Activated naive CD4-positive, alpha-beta T cell treated with anti-CD3 and anti-CD28 coated beads, Interleukin-2, amount 50 U/mL, for 16 hours (primary cell): ENCODE data around the gene IFNG.

Source experiments
- DNase-seq: peaks from one replicate; pipeline ENCODE4 v3.0.0-alpha.2; 2020

The IFNG gene

DNA sequence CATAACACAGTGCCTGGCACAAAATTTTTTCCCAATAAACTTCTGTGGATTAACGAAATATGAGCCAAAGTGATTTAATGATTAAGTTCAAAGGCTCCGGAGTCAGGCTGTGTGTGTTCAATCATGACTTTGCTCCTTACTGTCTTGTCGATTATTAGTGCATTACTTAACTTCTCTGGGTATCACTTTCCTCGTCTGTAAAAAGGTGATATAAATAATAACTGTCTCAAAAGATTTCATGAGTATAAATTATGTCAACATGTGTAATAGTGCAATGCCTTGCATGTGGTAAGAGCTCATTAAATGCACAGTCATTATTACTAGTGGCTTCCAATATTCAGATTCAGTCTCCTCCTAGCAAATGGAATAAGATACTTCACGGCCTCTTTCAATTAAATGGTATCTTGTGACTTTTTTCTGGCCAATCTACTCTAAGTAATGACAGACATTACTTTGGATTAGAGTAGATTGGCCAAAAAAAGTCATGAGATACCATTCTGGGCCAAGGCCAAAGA, 6.8 kb upstream of the IFNG start:
- no peak for DNase-seq

DNA sequence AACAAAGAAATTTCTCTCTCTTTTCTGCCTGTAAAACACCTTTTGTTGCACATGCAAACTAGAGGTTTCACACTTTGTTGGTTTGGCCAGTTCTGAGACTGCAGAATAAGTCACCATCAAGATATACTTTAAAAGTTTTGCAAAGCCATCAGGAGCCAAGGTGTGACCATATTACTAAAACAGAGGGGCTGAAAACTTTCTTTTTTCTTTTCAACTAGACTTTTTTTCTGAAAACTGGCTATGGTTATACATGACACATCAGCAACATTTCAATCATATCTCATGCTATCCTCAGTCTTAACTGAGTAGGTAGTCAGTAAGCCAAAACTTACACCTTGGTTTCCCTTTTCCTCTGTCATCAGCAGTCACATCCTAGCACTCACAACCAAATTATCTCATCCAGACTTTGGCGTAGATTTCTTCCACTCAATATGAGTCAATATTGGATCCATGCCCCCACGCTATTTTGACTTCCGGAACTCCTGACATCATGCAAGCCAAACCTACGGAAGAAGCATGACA, 4.1 kb upstream of the IFNG start:
- DNase-seq: no peak

DNA sequence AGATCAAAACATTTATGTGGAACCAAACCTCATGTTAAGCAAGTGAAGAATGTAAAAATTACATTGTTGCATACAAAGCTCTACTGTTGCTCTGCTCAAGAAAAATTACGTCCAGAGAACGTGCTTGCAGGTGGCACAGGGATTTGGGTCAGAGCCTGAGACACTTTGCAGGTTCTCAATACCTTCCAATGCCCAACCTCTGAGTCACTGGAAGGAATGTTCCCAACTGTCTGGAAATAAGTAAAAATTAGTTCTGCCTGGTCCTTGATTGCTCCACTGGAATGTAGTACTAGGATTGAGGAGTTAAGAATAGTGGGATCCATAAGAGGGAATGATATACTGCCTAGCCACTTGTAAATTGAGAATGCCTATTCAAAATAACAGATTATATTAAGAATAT, 2.8 kb upstream of the IFNG start:
- DNase-seq: no peak

DNA sequence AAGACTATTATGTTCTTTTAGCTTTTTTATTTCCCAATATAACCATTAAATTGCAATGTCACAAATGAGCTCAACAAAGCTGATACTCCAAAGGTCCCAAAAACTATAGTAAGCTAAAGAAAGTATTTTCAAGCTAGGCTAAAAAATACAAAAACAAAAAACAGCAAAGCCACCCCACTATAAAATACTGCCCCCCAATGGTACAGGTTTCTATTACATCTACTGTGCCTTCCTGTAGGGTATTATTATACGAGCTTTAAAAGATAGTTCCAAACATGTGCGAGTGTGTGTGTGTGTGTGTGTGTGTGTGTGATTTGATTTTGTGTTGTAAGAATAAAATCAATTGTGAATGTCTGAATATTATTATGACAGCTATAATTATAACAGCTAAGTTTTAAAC, 1.1 kb downstream of the IFNG start:
- DNase-seq: no peak

DNA sequence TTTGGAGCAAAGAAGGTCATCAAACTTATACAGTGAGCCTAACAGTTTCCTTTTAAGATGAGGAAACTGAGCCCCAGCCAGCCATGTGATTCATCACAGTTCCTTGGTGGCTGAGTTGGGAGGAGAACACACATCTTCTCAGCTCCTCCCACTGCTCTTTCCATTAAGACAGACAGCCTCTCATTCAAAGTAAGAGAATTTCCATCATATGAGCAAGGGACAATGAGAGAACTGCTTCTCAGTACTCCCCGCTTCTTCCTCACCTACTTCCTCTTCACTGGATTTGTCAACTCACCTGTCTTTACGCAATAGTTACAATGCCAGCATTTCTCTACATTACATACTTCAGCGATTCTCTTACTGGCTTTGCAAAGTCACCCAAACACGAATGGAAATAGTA, 2.2 kb downstream of the IFNG start:
- DNase-seq: no peak

DNA sequence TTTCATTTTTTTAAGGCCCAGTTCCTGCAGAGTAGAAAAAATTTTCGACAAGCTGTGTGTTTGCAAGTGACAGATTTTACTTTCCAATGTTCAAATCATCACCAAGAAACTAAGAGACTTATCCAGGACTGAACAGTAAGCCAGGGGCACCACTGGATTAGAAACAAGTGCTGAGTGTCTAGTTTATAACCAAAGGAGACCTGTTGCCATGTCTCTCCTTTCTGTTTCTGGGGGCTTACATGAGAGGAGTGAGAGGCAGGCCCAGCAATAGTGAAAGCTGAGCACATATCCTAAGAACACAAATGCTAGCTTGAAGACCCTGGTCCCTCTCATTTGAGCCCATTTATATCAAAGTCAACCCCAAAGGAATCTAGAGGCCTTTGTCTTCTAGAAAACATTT, 2.9 kb downstream of the IFNG start:
- DNase-seq: no peak

- DNase-seq: no peak
These were observed 4.8 kb downstream of the IFNG start for GRCh38 chr12:68154779-68155178.

DNA sequence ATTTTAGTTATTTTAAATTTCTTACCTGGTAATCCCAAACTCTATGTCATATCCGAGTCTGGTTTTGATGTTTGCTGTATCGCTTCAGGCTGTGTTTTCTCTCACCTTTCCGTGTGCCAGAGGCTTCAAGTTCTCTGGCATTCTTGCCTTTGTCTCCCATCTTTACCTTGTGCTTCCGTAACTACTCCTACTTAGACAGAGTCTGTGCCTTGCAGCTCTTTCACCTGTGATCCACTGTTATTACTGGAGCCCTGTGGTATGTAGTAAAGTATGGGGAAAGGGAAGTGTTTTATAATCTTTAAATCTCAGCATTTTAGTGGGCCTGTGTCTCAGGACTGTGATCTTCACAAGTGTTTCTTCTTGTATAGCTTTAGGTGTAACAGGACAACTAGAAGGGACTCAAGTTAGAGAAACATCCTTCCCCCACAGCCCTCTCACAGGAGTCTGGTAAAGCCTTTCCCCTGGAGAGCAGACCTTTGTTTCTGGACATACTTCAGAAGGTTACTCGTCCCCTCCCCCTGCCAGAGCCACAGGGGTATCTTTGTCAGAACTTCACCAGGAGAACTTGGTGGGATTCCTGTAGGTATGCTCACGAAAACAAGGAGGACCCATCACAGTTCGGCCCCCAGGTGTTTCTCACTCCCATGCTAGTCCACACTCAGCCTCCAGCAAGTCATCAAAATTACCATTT, 11.1 kb downstream of the IFNG start:
- DNase-seq: no peak

GRCh38 chr12:68140556-68140955, 19.0 kb downstream of the IFNG start:
- DNase-seq: no peak

DNA sequence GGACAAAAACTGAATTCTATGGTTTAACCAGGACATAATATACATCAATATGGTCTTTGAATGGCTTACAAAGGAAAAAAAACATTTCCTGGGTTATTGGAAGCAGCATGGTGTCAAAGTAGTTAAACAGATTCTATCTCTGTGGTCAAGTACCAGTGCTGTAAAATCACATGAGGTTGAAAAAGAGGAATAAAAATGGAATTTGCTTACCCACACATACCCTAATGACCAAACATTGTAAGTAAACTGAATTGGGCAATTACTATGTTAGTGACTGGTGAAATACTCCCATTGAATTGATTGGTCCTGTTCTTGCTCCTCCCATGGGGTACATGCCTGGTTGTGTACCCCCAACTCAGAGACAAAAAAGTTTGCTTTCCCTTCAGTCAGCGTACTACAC, 19.6 kb downstream of the IFNG start:
- DNase-seq: no peak

GRCh38 chr12:68139001-68139400, 20.5 kb downstream of the IFNG start:
- DNase-seq: no peak

DNA sequence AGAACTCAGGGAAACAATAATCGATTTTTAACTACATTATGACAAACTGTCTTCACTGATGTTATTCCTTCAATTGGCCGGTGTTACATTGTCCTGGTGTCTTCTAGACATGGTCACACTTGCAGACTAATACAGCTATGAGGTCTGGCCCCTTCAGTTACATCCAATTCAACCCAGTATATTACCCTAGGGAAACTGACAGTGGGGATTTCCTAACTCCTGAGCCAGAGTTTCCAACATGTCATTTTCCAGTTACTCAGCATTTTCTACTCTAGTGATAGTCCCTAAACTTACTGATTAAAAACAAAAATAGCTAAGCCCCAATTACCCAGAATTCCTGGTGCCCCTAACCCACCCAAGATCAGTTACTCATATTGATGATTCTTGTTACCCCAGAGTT, 21.1 kb downstream of the IFNG start:
- no peak for DNase-seq

DNA sequence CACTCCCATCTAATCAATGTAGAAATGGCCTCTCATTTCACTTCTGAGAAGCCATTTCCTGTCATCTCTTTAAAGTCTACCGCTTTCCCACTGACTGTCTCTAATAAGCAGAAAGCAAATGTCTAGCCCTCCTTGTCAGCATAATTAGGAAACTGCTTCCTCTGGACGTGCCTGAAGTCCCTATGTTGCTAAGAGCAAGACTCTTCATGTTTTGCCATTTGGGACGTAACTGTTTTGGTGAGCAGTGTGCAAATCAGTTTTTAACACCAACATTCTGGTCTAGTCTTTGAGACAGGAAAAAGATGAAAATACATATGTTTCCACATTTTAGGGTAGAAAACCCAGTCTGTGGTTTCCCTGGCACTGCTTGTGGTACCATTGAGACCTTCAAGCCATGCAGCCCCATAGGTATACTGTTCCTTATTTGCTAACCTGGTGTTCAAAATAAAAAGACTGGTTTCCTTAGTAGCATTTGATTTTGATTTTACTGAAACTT, 22.2 kb downstream of the IFNG start:
- no peak for DNase-seq

DNA sequence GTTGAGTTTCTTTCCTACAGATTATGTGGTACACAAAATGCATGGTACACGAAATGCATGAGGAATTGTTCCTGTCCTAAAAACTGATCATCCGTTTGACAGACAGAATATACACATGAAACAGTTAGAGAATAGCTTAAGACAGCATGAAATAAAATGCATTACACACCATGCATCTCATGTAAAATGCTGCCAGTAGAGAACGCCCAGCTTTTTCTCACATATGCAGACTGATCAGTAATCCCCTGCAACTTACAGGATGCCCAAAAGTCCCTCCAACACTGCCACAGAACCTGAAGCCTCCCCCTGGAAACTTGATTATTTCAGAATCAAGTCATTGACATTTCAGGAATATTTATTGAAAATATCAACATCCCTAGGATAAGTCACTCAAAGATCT, 24.0 kb downstream of the IFNG start:
- DNase-seq: no peak

GRCh38 chr12:68131867-68132414, 27.6 kb downstream of the IFNG start:
- DNase-seq: no peak

DNA sequence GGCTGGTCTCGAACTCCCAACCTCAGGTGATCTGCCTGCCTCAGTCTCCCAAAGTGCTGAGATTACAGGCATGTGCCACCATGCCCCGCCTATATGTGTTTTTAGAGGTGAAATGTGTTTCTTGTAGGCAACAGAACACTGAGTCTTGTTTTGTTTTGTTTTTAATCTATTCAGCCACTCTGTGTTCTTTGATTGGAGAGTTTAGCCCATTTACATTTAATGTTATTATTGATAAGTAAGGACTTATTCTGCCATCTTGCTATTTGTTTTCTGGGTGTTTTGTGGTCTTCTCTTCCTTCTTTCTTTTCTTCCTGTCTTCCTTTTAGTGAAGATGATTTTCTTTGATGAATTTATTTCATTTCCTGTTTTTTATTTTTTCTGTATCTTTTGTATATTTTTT, 29.6 kb downstream of the IFNG start:
- no peak for DNase-seq

DNA sequence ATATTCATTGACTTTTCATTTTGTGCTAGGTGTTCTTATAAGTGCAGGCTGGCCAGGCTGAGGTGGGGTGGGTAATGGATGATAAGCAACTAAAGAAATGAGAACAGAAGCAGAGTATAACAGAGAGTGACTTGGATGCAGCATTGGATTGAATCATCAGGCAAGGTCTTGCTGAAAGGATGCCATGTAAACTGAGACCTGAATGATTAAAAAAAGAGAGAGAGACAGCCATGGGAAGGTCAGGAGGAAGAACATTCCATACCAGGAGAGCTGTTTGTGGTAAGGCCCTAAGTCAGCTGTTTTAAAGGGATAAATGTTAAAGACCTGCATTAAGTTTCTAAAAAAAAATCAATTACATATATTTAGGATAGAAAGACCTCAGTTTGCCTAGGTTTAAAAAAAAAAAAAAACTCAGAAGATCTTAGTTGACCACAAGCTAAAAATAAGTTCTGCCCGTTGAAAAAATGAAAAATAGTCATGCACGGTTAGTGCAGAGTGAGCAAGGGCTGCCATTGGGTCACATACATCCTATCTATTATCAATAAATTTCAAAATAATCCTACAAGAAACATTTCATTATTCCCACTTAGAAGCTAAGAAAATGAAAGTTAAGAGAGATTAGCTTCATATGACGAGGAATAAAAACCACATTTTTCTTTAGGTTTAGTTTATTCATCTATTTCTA, 37.2 kb downstream of the IFNG start:
- DNase-seq: no peak

DNA sequence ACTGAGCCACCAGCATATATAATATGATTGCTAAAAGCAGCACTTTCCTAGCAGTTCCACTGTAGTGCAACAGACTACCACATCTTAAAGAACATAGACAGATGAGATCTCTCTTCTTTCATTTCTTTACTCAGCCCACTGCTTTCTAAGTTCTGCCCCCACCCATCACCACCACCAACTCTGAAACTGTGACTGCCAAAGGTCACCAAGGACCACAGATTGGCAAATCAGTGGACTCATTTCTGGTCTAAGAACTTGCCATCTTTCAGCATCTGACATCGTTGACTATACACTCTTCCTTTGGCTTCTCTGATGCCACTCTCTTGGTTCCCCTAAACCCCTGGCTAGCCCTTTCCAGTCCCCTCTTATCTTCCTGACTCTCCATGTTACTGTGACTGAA, 38.4 kb downstream of the IFNG start:
- DNase-seq: no peak

- DNase-seq: peak; percentile 60
These were observed 39.8 kb downstream of the IFNG start for GRCh38 chr12:68119724-68120211.

DNA sequence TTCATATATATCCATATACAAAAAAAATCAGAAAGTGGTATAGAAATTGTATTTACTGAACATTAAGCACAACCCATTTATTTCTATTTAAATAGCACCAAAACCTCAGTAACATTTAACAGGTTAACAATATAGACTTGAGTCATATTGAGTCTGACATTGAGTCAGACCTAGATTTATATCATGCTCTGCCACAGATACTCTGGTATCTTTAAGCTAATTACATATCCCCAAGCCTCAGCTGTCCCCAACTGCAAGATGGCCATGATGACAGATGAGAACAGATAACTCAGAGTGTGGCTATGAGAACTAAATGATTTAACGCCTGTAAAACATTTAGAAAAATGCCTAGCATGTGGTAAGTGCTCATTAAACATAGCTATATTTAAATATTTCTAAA, 40.3 kb downstream of the IFNG start:
- DNase-seq: no peak

DNA sequence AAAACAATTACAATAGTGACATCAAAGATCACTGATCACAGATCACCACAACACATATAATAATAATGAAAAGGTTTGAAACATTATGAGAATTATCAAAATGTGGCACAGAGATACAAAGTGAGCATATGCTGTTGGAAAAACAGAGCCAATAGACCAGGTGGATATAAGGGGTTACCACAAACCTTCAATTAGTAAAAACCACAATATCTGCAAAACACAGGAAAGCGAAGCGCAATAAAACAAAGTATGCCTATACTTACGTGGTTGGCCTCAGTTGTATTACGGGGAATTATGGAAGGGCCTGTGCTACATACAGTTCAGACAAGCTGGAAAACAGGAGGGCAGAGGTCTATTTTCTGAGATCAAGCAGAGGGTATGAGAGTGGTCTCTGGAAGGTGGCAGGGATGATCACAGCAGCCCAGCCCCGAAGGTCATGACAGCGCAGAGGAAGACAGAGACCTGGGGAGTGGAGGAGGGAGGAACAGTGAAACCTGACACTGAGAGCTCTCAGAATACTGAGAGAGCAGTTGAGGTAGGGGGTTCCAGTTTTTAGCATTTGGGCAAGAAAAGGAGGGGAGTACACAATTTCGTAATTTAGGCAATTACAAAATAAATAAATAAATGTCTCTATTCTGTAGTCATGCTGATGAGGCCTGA, 41.3 kb downstream of the IFNG start:
- DNase-seq: no peak

DNA sequence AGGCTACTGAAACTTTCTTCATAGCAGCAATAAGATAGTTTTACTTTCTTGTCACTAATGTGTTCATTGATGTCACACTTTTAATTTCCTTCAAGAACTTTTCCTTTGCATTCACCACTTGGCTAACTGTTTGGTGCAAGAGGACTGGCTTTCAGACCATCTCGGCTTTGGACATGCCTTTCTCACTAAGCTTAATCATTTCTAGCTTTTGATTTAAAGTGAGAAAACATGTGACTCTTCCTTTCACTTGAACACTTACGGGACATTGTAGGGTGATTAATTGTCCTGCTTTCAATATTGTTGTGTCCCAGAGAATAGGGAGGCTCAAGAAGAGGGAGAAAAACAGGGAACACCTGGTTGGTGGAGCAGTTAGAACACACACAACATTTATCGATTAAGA, 41.9 kb downstream of the IFNG start:
- no peak for DNase-seq

GRCh38 chr12:68115281-68115680, 44.3 kb downstream of the IFNG start:
- DNase-seq: no peak
